NB4 (cell line): ENCODE data around the gene FGF14.

ENCODE experiments used
- MYC ChIP-seq: IDR thresholded peaks from 2 replicates; pipeline ENCODE4 v1.6.1; 2011; ENCODE audit warnings: low read depth, low read length
- POLR2A ChIP-seq: IDR thresholded peaks from 2 replicates; pipeline ENCODE4 v1.6.1; 2011; ENCODE audit warnings: mild to moderate bottlenecking; ENCODE audit not compliant: insufficient read length; ENCODE audit errors: extremely low read depth
- TF ChIP-seq, protein P1 (sequence below): IDR thresholded peaks from one replicate; pipeline ENCODE4 v1.5.1; 2012; ENCODE audit warnings: low read depth, low read length
- TF ChIP-seq, protein P2 (sequence below): IDR thresholded peaks from 2 replicates; pipeline ENCODE4 v1.6.1; 2011; ENCODE audit warnings: low read depth, low read length

DNA sequence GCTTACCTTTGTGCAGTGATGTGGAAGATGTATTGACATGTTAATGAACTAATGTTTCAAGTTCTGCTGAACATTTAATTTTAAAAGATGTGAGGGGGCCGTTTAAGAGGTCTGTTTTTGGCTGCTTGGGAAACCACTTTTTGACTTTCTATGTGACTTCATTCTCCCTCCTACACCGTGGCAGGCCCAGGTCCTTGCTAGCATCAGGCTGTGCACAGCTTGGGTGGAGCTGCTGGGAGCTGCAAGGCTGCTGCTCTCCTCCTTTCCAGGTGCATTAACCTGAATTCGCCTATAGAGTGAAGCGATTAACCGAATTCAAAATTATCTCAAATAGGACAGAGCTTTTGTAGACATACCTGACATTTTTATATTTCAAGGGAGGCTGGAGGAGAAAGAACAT lies 249.1 kb downstream of the FGF14 start:
- no peak for TF ChIP-seq POLR2A
- TF ChIP-seq, protein P1, sequence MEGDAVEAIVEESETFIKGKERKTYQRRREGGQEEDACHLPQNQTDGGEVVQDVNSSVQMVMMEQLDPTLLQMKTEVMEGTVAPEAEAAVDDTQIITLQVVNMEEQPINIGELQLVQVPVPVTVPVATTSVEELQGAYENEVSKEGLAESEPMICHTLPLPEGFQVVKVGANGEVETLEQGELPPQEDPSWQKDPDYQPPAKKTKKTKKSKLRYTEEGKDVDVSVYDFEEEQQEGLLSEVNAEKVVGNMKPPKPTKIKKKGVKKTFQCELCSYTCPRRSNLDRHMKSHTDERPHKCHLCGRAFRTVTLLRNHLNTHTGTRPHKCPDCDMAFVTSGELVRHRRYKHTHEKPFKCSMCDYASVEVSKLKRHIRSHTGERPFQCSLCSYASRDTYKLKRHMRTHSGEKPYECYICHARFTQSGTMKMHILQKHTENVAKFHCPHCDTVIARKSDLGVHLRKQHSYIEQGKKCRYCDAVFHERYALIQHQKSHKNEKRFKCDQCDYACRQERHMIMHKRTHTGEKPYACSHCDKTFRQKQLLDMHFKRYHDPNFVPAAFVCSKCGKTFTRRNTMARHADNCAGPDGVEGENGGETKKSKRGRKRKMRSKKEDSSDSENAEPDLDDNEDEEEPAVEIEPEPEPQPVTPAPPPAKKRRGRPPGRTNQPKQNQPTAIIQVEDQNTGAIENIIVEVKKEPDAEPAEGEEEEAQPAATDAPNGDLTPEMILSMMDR = no peak
- no peak for TF ChIP-seq MYC
- TF ChIP-seq, protein P2, sequence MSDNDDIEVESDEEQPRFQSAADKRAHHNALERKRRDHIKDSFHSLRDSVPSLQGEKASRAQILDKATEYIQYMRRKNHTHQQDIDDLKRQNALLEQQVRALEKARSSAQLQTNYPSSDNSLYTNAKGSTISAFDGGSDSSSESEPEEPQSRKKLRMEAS = no peak
